ENCODE results near the gene PITPNC1.

PITPNC1 gene

DNA sequence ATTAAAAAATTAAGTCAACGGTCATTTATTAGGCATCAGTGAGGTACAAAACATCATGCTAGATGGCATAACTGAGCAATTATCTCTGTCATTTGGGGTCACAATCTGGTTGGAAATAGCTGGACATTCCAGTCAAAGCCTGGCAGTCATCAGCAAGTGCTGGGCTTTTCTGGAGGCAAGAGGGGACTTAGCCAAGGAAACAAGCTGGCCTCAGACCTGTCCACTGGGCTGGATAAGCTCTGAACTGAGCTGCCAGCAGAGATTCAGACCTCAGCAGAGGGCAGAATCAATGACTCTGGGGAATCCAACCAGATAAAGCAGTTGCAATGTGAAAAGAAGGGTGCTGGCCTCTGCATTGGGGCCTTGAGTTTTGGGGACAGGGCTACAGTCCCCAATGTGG is 178.8 kb downstream of the PITPNC1 start:
- TF ChIP-seq CTCF (IDR thresholded peaks at IDR 0.05; ENCODE audit: low read length, missing control alignments), result no peak

DNA sequence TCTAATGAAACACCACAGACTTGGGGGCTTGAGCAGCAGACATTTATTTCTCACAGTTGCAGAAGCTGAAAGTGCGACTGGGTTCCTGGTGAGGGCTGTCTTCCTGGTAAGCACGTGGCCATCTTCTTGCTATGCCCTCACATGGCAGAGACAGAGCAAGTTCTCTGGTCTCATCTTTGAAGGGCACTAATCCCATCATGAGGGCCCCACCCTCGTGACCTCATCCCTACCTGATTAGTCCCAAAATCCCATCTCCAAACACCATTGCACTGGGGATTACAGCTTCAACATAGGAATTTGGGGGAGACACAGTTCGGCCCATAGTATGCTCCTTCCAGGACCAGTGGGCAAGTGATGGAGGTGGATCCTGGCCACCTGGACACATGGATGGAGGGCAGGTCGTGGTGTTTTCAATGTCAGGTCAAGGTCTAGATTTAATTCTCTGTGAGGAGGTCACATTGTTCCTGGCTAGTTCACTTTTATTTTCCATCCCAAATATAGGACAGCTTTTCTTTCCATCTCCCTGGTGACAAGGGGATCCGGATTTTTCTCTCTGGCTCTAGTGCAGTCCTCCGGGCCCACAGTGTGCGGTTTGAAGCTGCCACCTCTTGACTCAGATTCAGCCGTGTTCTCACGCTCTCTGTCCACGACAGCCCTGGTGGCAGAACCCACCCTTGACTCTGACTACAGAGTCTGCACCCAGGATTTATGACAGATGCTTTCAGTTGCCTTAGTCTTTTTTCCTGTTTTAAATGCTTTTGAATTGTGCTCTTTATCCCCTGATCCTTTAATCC is 180.2 kb downstream of the PITPNC1 start:
- TF ChIP-seq CTCF (IDR thresholded peaks at IDR 0.05; ENCODE audit: low read length, missing control alignments), result no peak
- H3K4me3 ChIP-seq (replicated peaks; ENCODE audit: low read depth, low read length), result no peak overlapping the region
- no peak for DNase-seq (ENCODE audit: low read depth)

More for the DNA sequence above, 178.8 kb downstream of the PITPNC1 start:
- DNase-seq (ENCODE audit: low read depth), result no peak
- no peak overlapping the region for H3K4me3 ChIP-seq (replicated peaks; ENCODE audit: low read depth, low read length)

- no peak for TF ChIP-seq CTCF (IDR thresholded peaks at IDR 0.05; ENCODE audit: low read length, missing control alignments)
- DNase-seq (ENCODE audit: low read depth), result peak; percentile 18
- H3K4me3 ChIP-seq (replicated peaks; ENCODE audit: low read depth, low read length), result no peak overlapping the region
Observed at GRCh38 chr17:67557921-67558320, 180.8 kb downstream of the PITPNC1 start.

GRCh38 chr17:67558740-67559380 is 181.8 kb downstream of the PITPNC1 start:
- no peak overlapping the region for H3K4me3 ChIP-seq (replicated peaks; ENCODE audit: low read depth, low read length)
- DNase-seq (ENCODE audit: low read depth), result peak; percentile 42
- no peak for TF ChIP-seq CTCF (IDR thresholded peaks at IDR 0.05; ENCODE audit: low read length, missing control alignments)

DNA sequence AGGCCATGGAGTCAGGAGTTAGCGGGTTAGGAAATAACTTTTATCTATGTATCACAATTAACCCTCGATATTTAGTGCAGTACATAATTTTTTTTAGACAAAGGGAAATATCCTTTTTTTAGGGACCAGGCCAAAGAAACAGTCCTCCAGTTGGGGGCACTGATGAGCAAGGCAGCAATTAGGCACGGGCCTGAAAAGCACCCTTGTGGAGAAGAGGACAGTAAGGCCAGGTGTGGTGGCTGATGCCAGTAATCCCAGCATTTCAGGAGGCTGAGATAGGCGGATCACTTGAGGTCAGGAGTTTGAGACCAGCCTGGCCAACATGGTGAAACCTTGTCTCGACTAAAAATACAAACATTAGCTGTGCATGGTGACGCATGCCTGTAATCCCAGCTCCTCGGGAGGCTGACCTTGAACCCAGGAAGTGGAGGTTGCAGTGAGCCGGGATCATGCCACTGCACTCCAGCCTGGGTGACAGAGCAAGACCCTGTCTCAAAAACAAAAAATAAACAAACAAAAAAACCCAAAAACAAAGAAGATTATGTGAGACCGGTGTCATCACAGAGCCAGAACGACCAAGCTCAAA is 182.4 kb downstream of the PITPNC1 start:
- TF ChIP-seq CTCF (IDR thresholded peaks at IDR 0.05; ENCODE audit: low read length, missing control alignments), result peak; percentile 28
- no peak overlapping the region for H3K4me3 ChIP-seq (replicated peaks; ENCODE audit: low read depth, low read length)
- peak; percentile 3 for DNase-seq (ENCODE audit: low read depth)

- no peak overlapping the region for H3K4me3 ChIP-seq (replicated peaks; ENCODE audit: low read depth, low read length)
- DNase-seq (ENCODE audit: low read depth), result no peak
- no peak for TF ChIP-seq CTCF (IDR thresholded peaks at IDR 0.05; ENCODE audit: low read length, missing control alignments)
Observed at GRCh38 chr17:67562005-67562404, 184.9 kb downstream of the PITPNC1 start.
